SK-N-SH treated with all-trans-retinoic acid at 6 μM for 48 hours (cell line): ENCODE data around the gene DDAH1.

Source experiments
- ATAC-seq: fragments of 200-7000 bp; cut with Tn5 transposase; 3 replicates; pipeline ENCODE4 v1.9.1; 2020; ENCODE audit warnings: mild to moderate bottlenecking, moderate library complexity
- ARNTL ChIP-seq: fragments of 450-650 bp; formaldehyde crosslinking; IDR thresholded peaks from 2 replicates; pipeline ENCODE4 v1.5.0; 2020; ENCODE audit warnings: low read depth, mild to moderate bottlenecking, moderate library complexity, borderline replicate concordance
- BACH2 ChIP-seq: fragments of 250-450 bp; sonication (Bioruptor Pico); IDR thresholded peaks from 2 replicates; pipeline ENCODE4 v1.9.0; 2021; ENCODE audit warnings: mild to moderate bottlenecking, borderline replicate concordance
- CREB5 ChIP-seq: fragments of 250-450 bp; sonication (Bioruptor Pico); IDR thresholded peaks from 2 replicates; pipeline ENCODE4 v1.5.1; 2020; ENCODE audit warnings: low read depth, mild to moderate bottlenecking, moderate library complexity
- CSRNP3 ChIP-seq: fragments of 250-450 bp; sonication (Bioruptor Pico); IDR thresholded peaks from 2 replicates; pipeline ENCODE4 v1.5.1; 2021; ENCODE audit warnings: mild to moderate bottlenecking, moderate library complexity
- ESRRG ChIP-seq: fragments of 250-450 bp; sonication (Bioruptor Pico); IDR thresholded peaks from 2 replicates; pipeline ENCODE4 v1.6.1; 2021; ENCODE audit warnings: mild to moderate bottlenecking
- GLIS3 ChIP-seq: fragments of 250-450 bp; sonication (Bioruptor Pico); IDR thresholded peaks from 2 replicates; pipeline ENCODE4 v1.5.0; 2020; ENCODE audit warnings: mild to moderate bottlenecking, moderate library complexity
- ISL1 ChIP-seq: fragments of 250-450 bp; sonication (Bioruptor Pico); IDR thresholded peaks from 2 replicates; pipeline ENCODE4 v2.1.2; 2022; ENCODE audit warnings: mild to moderate bottlenecking, moderate library complexity
- OSR1 ChIP-seq: fragments of 250-450 bp; sonication (Bioruptor Pico); IDR thresholded peaks from 2 replicates; pipeline ENCODE4 v1.8.0; 2022; ENCODE audit warnings: moderate library complexity, mild to moderate bottlenecking, inconsistent platforms
- PATZ1 ChIP-seq: fragments of 250-450 bp; sonication (Bioruptor Pico); IDR thresholded peaks from 2 replicates; pipeline ENCODE4 v1.8.0; 2020; ENCODE audit warnings: mild to moderate bottlenecking, moderate library complexity, borderline replicate concordance
- POU6F1 ChIP-seq: fragments of 250-450 bp; sonication (Bioruptor Pico); IDR thresholded peaks from 2 replicates; pipeline ENCODE4 v1.8.0; 2021; ENCODE audit warnings: low read depth, mild to moderate bottlenecking, moderate library complexity, borderline replicate concordance
- PPARA ChIP-seq: fragments of 250-450 bp; sonication (Bioruptor Pico); IDR thresholded peaks from 2 replicates; pipeline ENCODE4 v1.5.0; 2020; ENCODE audit warnings: mild to moderate bottlenecking, borderline replicate concordance
- RARB ChIP-seq: fragments of 250-450 bp; sonication (Bioruptor Pico); IDR thresholded peaks from 2 replicates; pipeline ENCODE4 v1.8.0; 2021; ENCODE audit warnings: mild to moderate bottlenecking, moderate library complexity
- SNAI2 ChIP-seq: fragments of 250-450 bp; sonication (Bioruptor Pico); IDR thresholded peaks from 2 replicates; pipeline ENCODE4 v1.5.0; 2020; ENCODE audit warnings: mild to moderate bottlenecking, moderate library complexity
- TCF4 ChIP-seq: fragments of 250-450 bp; sonication (Bioruptor Pico); IDR thresholded peaks from 2 replicates; pipeline ENCODE4 v1.8.0; 2021; ENCODE audit warnings: mild to moderate bottlenecking, moderate library complexity, borderline replicate concordance
- TOX ChIP-seq: fragments of 250-450 bp; sonication (Bioruptor Pico); IDR thresholded peaks from 2 replicates; pipeline ENCODE4 v1.8.0; 2021; ENCODE audit warnings: mild to moderate bottlenecking, moderate library complexity, borderline replicate concordance
- ZC3H10 ChIP-seq: fragments of 250-450 bp; sonication (Bioruptor Pico); IDR thresholded peaks from 2 replicates; pipeline ENCODE4 v1.5.1; 2021; ENCODE audit warnings: mild to moderate bottlenecking, moderate library complexity
- ZFP3 ChIP-seq: fragments of 250-450 bp; sonication (Bioruptor Pico); IDR thresholded peaks from 2 replicates; pipeline ENCODE4 v1.5.0; 2020; ENCODE audit warnings: mild to moderate bottlenecking, moderate library complexity
- ZFP30 ChIP-seq: fragments of 450-650 bp; formaldehyde crosslinking; IDR thresholded peaks from 2 replicates; pipeline ENCODE4 v1.5.0; 2022; ENCODE audit warnings: mild to moderate bottlenecking, moderate library complexity
- ZNF70 ChIP-seq: fragments of 450-650 bp; formaldehyde crosslinking; IDR thresholded peaks from 2 replicates; pipeline ENCODE4 v1.5.0; 2020; ENCODE audit warnings: mild to moderate bottlenecking, moderate library complexity
- ZNF8 ChIP-seq: fragments of 450-650 bp; formaldehyde crosslinking; IDR thresholded peaks from 2 replicates; pipeline ENCODE4 v1.5.0; 2020; ENCODE audit warnings: mild to moderate bottlenecking, moderate library complexity

Gene DDAH1

GRCh38 chr1:85290826-85291225, 174.1 kb downstream of the DDAH1 start:
- no peak for ATAC-seq

GRCh38 chr1:85289848-85290335, 175.1 kb downstream of the DDAH1 start:
- TF ChIP-seq PPARA (CRISPR knock-in tag) = no peak
- TF ChIP-seq BACH2 = no peak
- TF ChIP-seq ZFP30 (CRISPR knock-in tag) = no peak
- no peak for TF ChIP-seq TCF4 (CRISPR knock-in tag)
- no peak for TF ChIP-seq POU6F1 (CRISPR knock-in tag)
- TF ChIP-seq CREB5 = no peak
- TF ChIP-seq ZNF8 (CRISPR knock-in tag) = no peak
- no peak for TF ChIP-seq CSRNP3 (CRISPR knock-in tag)
- no peak for TF ChIP-seq SNAI2 (CRISPR knock-in tag)
- peak; percentile 65 for ATAC-seq

More at GRCh38 chr1:85290826-85291225, 174.1 kb downstream of the DDAH1 start:
- TF ChIP-seq ZFP30 (CRISPR knock-in tag) = no peak
- no peak for TF ChIP-seq CSRNP3 (CRISPR knock-in tag)
- TF ChIP-seq BACH2 = no peak
- TF ChIP-seq ARNTL (CRISPR knock-in tag) = no peak
- TF ChIP-seq ESRRG (CRISPR knock-in tag) = no peak

GRCh38 chr1:85289207-85289847, 175.6 kb downstream of the DDAH1 start:
- TF ChIP-seq ISL1 (CRISPR knock-in tag) (no peak), CSRNP3 (CRISPR knock-in tag) (no peak), POU6F1 (CRISPR knock-in tag) (no peak), SNAI2 (CRISPR knock-in tag) (no peak), ZNF8 (CRISPR knock-in tag) (no peak), GLIS3 (CRISPR knock-in tag) (no peak), ZC3H10 (CRISPR knock-in tag) (no peak), ZNF70 (no peak), ARNTL (CRISPR knock-in tag) (no peak), PATZ1 (no peak), TCF4 (CRISPR knock-in tag) (no peak), CREB5 (no peak), OSR1 (CRISPR knock-in tag) (no peak), ZFP3 (CRISPR knock-in tag) (no peak), BACH2 (no peak), PPARA (CRISPR knock-in tag) (no peak), TOX (CRISPR knock-in tag) (no peak), RARB (CRISPR knock-in tag) (no peak), ESRRG (CRISPR knock-in tag) (no peak), ZFP30 (CRISPR knock-in tag) (no peak)
- ATAC-seq = peak; percentile 92
